Activated CD8-positive, alpha-beta memory T cell treated with anti-CD3 and anti-CD28 coated beads, Interleukin-2, amount 50 U/mL, for 1 hour (primary cell): ENCODE measurements around the gene AQP3.
"Not testable (repeated sequence)": the region's sequence is repeated elsewhere in the genome, so short reads cannot be mapped to it uniquely, and the experiment has no call there.

Experiments used
- DNase-seq: peaks from one replicate; pipeline ENCODE4 v3.0.0-alpha.2; 2020; ENCODE audit errors: extremely low read depth

AQP3 gene

GRCh38 chr9:33414889-33415500 is 32.4 kb downstream of the AQP3 start:
- no peak for DNase-seq

DNA sequence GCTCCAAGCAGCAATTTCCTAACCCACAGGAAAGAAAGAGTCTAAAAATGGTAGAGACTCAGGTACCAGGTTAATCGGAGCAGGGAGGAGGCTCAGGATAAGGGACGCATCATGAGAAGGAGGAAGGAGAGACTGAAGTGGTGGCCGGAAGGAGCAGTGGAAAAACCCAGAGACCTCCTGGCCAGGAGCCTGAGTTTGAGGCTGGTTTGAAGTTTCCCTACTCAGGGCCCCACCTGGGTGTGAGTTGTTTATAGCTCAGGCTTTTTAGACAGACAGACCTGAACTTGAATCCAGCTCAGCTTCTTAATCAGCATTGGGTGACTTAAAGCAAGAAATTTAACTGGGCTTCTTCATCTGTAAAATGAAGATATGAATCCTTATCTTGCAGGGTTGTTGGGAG is 33.1 kb downstream of the AQP3 start:
- DNase-seq = no peak

GRCh38 chr9:33408087-33408486 is 39.3 kb downstream of the AQP3 start:
- DNase-seq = no peak

DNA sequence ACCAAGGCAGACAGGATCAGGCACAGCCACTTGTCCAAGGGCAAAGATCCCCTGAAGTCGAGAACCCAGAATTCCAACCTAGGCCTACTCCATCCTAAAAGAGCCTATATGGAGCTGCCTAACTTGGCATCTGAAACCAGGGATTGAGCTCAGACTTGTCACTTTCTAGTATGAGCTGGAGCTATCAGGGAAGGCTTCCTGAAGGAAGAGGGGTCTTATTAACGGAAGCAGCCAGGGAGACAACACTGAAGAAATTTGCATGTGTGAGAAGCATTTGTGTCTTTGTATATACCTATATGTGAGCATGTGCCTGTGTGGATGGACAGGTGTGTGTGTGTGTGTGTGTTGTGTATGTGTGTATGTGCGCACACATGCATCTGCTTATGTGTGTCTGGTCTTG is 40.3 kb downstream of the AQP3 start:
- no peak for DNase-seq

- no peak for DNase-seq
Measured at GRCh38 chr9:33404788-33405362, 42.5 kb downstream of the AQP3 start.

- no peak for DNase-seq
Measured at GRCh38 chr9:33403941-33404787, 43.2 kb downstream of the AQP3 start.

- not testable (repeated sequence) for DNase-seq
Measured at GRCh38 chr9:33402371-33402770, 45.0 kb downstream of the AQP3 start, which contains the start of gene AQP7. Gene AQP7, minus strand, starts transcription at chr9:33402568. Its CDS starts 1,306 bp downstream, at chr9:33401262.

DNA sequence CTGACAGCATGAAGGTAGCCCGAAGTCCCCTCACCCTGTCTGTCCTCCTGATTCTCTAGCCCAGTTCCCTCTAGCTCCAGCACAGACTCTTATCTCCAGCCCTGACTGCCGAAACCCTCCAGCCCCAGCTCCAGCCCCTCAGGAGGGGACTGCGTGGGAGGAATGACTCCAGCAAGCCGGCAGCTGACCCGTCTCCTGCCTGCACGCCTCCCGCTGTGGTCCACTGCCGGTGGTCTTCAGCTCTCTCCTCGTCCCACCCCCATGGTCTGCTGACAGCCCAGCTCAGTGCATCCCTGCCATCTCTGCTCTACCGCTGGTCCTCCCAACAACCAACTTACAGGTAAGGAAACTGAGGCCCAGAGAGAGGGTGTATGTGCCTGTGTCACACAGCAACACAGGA is 45.6 kb downstream of the AQP3 start:
- not testable (repeated sequence) for DNase-seq

GRCh38 chr9:33399047-33399446 is 48.3 kb downstream of the AQP3 start:
- DNase-seq = not testable (repeated sequence)

GRCh38 chr9:33397801-33398200 is 49.6 kb downstream of the AQP3 start:
- DNase-seq = not testable (repeated sequence)

DNA sequence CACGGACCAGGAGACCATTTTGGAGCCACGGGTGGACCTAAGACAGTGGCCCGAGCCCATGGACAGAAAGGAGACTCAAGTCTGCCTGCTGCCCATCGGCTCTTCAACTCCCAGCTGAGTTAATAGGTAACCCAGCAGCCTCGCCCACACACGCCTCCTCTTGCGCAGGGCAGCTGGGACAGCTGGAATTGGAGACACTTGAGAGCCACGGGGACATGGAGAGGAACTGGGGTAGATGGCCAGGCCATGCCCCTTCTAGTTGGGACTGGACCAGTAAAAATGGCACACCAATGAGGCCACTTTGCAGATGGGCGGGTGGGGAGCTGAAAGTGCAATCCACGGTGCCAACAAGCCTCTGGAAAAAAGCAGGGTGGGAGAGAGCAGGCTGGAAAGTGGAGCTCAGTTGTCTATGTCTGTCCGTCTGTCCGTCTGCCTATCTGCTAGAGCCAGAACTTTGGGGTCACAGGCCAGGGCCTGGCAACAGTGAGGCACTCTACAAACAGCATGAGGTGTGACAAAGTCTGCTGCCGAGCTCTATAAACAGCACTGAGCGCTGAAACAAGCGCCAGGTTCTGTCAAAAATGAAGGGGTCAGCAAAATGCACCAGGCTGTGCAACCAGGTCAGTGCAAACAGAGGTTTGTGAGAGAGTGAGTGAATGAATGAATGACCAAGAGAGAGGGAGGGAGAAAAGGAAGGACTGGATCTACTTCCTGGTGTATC is 52.1 kb downstream of the AQP3 start:
- not testable (repeated sequence) for DNase-seq

DNA sequence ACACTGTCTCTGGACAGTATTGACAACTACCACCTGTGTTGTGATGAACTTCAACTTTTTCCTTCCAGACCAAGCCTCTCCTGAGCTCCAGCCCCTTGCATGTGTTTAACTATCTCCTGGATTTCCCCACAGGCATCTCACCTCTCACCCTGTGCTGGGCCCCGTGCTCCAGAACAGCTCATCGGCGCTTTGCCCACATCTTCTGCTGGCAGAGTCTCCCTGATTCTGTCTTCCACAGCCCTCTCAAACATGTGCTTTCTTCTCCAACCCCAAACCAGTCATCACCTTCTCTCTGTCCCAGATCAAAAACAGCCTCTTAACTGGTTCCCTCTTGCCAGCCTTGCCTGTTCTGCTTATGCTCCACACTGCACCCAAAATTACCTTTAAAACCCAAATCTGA is 53.4 kb downstream of the AQP3 start:
- DNase-seq = not testable (repeated sequence)

DNA sequence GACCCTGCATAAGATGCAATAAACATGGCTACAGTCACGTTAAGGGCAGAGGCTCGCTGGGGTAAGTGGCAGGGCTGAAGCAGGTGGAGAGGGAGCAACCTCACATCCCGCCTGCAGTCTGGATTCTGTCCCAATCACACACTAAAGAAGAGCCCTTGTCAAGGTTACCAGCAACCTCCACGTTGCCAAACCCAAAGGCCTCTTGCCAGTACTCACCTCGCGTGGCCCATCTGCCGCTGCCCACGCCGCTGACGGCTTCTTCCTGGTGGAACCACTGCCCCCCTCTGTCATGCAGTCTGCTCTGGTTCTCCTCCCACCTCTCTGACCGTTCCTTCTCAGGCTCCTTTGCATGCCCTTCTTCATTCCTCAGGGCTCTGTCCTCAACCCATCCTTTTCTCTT is 53.8 kb downstream of the AQP3 start:
- DNase-seq = no peak

DNA sequence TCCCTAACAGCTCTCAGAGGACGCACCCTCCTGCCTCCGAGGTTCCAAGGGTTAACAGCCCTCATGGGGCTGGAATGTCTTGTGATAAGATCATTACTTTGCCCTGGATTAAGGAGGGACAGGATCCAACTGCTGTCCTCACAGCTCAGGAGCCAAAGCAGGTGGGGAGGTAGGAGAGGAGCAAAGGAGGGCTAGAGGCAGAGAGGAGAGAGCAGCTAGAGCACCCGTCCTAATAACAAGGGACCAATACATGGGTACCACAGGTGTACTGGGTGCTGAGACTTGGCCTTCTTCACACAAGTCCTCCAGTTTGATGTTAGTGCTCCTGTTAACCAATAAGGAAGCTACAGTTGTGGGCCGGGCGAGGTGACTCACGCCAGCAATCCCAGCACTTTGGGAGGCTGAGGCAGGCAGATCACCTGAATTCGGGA is 54.8 kb downstream of the AQP3 start:
- DNase-seq = not testable (repeated sequence)
